Measurements from ENCODE around the gene POLR2E.
A peak's percentile ranks its signal among the peaks of the same experiment; 100 is the strongest.

The POLR2E gene

DNA sequence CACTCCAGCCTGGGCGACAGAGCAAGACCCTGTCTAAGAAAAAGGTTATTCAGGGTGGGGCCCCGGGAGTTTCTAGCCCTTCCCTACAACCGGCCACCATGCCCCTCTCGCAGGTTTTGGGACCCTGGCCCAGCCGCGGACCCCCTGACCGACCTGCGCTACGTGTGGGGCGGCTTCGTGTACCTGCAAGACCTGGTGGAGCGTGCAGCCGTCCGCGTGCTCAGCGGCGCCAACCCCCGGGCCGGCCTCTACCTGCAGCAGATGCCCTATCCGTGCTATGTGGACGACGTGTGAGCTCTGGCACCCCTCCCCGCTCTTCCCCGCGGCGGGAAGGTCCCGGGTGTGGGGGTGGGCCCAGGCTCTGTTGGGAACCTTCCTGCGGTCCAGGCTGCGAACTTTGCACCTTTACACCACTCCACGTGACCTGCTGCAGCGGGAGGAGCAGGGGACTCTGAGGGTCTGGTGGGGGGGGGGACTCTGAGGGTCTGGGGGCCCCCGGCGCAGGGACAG, 49.0 kb downstream of the POLR2E start:
- TF ChIP-seq, protein P1, sequence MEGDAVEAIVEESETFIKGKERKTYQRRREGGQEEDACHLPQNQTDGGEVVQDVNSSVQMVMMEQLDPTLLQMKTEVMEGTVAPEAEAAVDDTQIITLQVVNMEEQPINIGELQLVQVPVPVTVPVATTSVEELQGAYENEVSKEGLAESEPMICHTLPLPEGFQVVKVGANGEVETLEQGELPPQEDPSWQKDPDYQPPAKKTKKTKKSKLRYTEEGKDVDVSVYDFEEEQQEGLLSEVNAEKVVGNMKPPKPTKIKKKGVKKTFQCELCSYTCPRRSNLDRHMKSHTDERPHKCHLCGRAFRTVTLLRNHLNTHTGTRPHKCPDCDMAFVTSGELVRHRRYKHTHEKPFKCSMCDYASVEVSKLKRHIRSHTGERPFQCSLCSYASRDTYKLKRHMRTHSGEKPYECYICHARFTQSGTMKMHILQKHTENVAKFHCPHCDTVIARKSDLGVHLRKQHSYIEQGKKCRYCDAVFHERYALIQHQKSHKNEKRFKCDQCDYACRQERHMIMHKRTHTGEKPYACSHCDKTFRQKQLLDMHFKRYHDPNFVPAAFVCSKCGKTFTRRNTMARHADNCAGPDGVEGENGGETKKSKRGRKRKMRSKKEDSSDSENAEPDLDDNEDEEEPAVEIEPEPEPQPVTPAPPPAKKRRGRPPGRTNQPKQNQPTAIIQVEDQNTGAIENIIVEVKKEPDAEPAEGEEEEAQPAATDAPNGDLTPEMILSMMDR (IDR thresholded peaks at IDR 0.05; ENCODE audit: insufficient read depth, missing control alignments): no peak
- FAIRE-seq: no peak
- DNase-seq (ENCODE audit: insufficient read length, low spot score): no peak

DNA sequence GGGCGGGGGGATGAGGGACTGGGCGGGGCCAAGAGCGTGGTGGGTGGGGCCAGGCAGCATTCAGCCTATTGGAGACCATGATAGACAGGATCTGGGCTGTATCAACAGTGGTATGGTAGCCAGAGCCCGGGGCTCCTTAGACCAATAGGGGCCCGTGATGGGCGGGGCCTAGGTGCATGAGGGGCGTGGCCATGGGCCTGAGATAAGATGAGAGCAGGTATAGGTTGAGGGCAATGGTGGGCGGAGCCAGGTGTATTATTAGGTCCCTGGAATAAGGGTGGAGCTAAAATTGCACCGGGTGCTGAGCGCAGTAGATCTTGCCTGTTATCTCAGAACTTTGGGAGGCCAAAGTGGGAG, 50.0 kb downstream of the POLR2E start:
- DNase-seq (ENCODE audit: insufficient read length, low spot score): no peak
- TF ChIP-seq, protein P1 (IDR thresholded peaks at IDR 0.05; ENCODE audit: insufficient read depth, missing control alignments): no peak
- no peak for FAIRE-seq

DNA sequence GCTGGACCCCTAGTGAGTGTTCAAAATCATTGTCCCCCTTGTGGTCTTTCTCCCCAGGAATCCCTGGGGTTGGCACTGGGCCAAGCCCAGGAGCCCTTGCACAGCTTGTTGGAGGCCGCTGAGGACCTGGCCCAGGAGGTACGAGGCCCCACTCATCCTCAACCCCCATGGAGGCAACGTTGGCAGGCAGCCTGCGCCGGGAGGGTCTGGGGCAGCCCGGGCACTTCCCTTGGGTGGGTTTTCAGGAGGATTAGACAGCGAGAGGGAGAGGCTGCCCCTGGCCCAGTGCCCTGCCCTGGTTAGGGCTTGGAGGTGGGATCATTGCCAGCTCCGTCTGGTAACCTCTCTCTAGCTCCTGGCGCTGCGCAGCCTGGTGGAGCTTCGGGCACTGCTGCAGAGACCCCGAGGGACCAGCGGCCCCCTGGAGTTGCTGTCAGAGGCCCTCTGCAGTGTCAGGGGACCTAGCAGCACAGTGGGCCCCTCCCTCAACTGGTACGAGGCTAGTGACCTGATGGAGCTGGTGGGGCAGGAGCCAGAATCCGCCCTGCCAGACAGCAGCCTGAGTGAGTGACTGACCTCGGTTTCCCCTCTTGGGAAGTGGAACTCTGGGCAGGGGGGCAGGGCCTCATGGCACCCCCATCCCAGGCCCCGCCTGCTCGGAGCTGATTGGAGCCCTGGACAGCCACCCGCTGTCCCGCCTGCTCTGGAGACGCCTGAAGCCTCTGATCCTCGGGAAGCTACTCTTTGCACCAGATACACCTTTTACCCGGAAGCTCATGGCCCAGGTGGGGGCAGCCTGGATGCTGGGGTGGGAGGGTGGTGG, 52.3 kb downstream of the POLR2E start:
- DNase-seq (ENCODE audit: insufficient read length, low spot score): no peak
- FAIRE-seq: no peak
- TF ChIP-seq, protein P1 (IDR thresholded peaks at IDR 0.05; ENCODE audit: insufficient read depth, missing control alignments): peak; percentile 2

DNA sequence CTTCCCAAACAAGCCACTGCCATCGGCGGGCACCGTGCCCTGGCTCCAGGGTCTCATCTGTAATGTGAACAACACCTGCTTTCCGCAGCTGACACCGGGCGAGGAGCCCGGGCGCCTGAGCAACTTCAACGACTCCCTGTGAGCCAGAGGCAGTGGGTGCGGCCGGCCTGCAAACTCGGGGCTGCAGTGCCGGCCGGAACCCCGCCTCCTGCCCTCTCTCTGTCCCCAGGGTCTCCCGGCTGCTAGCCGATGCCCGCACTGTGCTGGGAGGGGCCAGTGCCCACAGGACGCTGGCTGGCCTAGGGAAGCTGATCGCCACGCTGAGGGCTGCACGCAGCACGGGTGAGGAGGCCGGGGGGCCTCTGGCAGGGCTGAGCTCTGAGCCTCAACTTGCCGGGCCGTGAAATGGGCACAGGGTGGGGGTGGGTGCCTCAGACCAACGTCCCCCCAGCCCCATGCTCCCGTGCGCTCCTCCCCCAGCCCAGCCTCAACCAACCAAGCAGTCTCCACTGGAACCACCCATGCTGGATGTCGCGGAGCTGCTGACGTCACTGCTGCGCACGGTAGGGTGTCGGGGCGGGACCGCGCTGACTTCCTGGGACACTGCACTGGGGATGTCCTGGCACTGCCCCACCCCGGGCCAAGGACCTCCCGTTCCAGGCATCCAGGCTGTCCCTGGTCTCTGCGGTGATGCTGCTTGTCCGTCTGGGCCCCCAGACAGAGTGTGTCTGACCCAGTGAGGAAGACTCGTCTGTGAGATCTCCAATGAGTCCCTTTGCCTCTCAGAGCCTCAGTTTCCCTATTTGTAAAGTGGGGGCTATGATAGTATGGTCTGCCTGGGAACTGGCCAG, 53.1 kb downstream of the POLR2E start:
- no peak for DNase-seq (ENCODE audit: insufficient read length, low spot score)
- FAIRE-seq: no peak

DNA sequence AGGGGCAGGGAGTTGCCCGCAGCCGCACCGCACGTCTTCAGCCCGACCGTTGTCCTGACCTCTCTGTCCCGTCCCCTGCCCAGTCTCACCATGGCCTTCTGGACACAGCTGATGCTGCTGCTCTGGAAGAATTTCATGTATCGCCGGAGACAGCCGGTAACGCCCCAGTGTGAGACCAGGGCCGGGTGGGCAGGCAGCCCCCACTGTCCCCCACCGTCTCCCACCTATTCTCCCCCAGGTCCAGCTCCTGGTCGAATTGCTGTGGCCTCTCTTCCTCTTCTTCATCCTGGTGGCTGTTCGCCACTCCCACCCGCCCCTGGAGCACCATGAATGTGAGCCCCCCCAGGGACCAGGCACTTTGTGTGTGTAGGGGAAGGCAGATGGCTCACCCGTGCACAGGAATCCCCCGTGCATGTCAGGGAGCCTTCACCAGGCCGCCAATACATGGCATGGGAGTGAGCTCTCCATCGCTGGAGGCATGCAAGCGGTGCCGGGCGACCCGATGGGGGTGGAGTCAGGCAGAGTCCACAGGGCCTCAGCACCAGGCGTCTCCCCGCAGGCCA, 53.8 kb downstream of the POLR2E start:
- FAIRE-seq (no peak), DNase-seq (ENCODE audit: insufficient read length, low spot score) (no peak)
- TF ChIP-seq, protein P1 (IDR thresholded peaks at IDR 0.05; ENCODE audit: insufficient read depth, missing control alignments): no peak

More for the DNA sequence above, 53.1 kb downstream of the POLR2E start:
- TF ChIP-seq, protein P1 (IDR thresholded peaks at IDR 0.05; ENCODE audit: insufficient read depth, missing control alignments): no peak

DNA sequence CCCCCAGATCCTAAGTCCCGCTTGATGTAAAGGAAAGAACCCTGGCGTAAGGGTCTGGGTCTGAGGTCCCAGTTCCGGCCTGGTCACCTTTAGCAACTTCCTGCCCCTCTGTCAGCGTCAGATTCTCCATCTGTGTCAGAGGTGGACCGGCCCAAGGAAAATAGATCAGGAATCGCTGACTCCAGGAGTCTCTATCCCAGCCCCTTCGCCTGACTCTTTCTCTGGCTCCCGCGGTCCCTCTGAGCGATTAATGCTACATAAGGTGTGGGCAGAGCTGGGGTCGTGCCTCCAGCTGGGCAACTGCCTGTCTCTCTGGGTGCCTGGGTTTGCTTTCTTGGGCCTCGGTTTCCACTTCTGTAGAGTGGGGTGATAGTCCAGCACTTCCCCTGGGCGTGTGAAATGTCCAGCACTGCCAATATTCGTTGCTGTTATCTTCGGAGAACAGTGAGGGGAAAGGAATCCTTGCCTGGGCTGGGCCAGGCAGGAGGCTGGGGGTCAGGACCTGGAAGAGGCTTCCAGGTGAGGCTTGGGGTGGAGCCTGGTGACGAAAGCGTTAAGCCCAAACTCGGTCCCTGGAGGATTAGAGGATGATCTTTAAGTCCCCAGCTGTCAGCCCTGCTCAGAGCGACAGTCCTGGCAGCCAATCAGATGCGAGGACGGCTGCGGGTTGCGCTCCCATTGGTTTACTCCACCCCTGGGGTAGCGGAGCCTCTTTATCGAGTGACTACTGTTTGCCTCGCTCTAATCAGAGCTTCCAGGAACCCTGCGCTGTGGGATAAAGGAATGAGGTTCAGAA, 54.5 kb downstream of the POLR2E start:
- TF ChIP-seq, protein P1 (IDR thresholded peaks at IDR 0.05; ENCODE audit: insufficient read depth, missing control alignments): no peak
- DNase-seq (ENCODE audit: insufficient read length, low spot score): peak; percentile 98
- FAIRE-seq: peak; percentile 90
